ENCODE data around the gene NACC1.

The NACC1 gene

GRCh38 chr19:13116282-13117175, 1.5 kb upstream of the NACC1 start, which contains the start of gene TRMT1:
TSS of gene TRMT1 (minus strand) at chr19:13116740. CDS start at chr19:13116399, 341 bp downstream.
- H3K4me3 ChIP-seq (ENCODE audit: low read depth, low read length) = peak within 1 kb of the TSS; percentile 84
- peak; percentile 70 for DNase-seq (ENCODE audit: low read depth)

DNA sequence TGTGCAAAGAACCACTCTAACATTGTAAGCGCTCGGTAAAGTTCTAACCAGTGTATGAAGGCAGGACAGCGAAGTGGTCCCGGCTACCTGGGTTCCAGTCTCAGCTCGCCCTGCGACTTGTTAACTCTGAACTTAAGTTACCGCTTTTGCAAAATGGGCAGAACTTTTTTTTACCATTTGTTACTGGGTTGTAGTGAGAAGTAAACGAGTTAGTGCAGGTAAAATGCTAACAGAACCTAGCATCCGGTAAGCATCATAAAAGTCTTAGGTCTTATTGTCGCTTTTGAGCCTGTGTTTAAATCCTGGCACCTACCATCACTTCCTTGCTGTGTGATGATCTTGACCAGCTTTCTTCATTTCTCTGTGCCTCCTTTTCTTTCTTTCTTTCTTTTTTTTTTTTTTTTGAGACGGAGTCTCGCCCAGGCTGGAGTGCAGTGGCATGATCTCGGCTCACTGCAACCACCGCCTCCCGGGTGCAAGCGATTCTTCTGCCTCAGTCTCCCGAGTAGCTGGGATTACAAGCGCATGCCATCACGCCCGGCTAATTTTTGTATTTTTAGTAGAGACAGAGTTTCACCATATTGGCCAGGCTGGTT, 790 bp upstream of the NACC1 start:
- DNase-seq (ENCODE audit: low read depth) = no peak
- H3K4me3 ChIP-seq (ENCODE audit: low read depth, low read length) = peak overlapping the region; percentile 84

- peak overlapping the region; percentile 96 for H3K4me3 ChIP-seq (ENCODE audit: low read depth, low read length)
- DNase-seq (ENCODE audit: low read depth) = no peak
Observed at GRCh38 chr19:13118424-13119193, 545 bp downstream of the NACC1 start.

- DNase-seq (ENCODE audit: low read depth) = no peak
- H3K4me3 ChIP-seq (ENCODE audit: low read depth, low read length) = peak overlapping the region; percentile 96
Observed at GRCh38 chr19:13119627-13120026, 1.6 kb downstream of the NACC1 start.

- peak overlapping the region; percentile 96 for H3K4me3 ChIP-seq (ENCODE audit: low read depth, low read length)
- DNase-seq (ENCODE audit: low read depth) = no peak
Observed at GRCh38 chr19:13120031-13120430, 2.0 kb downstream of the NACC1 start.

DNA sequence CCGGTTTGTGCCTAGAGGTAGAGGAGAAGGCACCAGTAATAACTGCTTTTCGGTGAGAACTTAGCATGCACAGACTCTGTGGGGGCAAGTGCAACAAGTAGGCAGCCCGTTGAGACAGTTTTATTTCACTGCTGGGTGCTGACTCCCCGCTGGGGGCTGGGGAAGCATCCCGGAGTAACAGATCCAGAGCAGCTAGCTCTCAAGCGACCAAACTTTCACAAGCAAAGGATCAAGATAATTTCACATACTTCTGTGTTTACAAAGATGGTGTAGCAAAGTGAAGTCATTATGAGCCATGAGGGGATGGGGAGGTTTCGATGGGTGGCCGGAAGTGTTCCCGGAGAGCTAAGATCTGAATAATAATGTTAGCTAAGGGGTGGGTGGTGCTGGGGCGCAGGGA, 2.8 kb downstream of the NACC1 start:
- H3K4me3 ChIP-seq (ENCODE audit: low read depth, low read length) = no peak overlapping the region
- DNase-seq (ENCODE audit: low read depth) = no peak

GRCh38 chr19:13121551-13122274, 3.6 kb downstream of the NACC1 start:
- DNase-seq (ENCODE audit: low read depth) = no peak
- H3K4me3 ChIP-seq (ENCODE audit: low read depth, low read length) = no peak overlapping the region

GRCh38 chr19:13122275-13122878, 4.3 kb downstream of the NACC1 start:
- DNase-seq (ENCODE audit: low read depth) = no peak

GRCh38 chr19:13122980-13123957, 5.2 kb downstream of the NACC1 start:
- no peak for DNase-seq (ENCODE audit: low read depth)
- no peak overlapping the region for H3K4me3 ChIP-seq (ENCODE audit: low read depth, low read length)

More at GRCh38 chr19:13122275-13122878, 4.3 kb downstream of the NACC1 start:
- no peak overlapping the region for H3K4me3 ChIP-seq (ENCODE audit: low read depth, low read length)

DNA sequence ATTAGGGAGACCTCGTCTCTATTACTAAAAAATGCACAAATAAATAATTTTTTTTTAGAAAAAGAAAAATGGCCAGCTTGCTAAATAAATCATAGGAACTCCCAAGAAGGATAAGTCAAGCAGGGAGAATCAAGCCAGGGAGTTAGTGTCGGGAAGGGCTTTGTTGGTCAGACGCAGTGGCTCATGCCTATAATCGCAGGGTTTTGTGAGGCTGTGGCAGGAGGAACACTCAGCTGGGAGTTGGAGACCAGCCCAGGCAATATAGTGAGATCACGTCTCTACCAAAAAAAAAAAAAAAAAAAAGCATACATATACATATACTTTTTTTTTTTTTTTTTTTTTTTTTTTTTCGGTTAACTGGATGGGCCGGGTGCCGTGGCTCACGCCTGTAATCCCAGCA, 9.0 kb downstream of the NACC1 start:
- H3K4me3 ChIP-seq (ENCODE audit: low read depth, low read length) = no peak overlapping the region
- DNase-seq (ENCODE audit: low read depth) = no peak

DNA sequence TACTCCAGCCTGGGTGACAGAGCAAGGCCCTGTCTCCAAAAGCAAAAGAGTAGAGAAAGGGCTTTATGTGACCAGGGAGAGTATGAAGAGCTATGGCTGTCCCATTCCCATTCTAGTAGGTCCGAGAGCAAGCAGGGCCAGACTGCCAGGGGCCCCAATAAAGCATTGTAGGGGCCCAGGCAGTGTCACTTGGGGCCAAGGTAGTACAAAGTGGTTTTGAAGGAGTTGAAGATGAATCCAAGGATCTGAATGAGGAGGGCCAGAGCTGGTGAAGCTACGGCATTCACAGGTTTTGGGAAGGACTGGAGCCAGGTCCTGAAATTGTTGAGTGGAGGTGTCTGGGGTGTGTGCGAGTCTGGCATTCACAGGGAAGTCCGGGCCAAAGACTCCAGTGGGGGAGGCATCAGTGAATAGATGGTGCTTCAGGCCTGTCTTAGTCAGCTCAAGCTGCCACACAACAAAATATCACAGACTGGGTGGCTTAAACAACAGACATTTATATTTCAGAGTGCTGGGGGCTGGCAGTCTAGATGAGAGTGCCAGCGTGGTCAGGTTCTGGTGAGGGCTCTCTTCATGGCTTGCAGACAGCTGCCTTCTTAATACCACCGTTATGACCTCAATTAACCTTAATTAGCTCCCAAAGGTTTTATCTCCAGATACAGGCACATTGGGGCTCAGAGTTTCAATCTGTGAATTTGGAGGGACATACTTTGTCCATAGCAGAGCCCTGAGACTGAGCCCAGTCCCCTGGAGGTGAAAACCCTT, 9.9 kb downstream of the NACC1 start:
- no peak for DNase-seq (ENCODE audit: low read depth)
- no peak overlapping the region for H3K4me3 ChIP-seq (ENCODE audit: low read depth, low read length)

DNA sequence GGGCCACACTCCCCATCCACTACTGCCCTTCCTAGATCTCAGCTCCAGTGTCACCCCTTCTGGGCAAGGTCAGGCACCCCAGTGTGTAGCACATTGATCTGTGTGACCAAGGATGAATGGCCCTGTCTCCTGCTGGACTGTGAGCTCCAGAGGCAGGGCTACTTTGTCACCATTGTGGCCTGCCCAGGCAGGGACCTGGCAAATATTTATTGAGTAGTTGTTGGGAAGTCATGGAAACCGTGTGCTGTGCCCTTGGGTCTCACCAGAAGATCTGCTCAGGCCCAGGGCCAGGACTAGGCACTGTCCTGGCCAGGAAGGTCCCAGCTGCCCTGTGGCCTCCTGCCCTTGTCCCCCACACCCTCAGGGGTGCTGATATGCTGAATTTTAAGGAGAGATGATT, 10.5 kb downstream of the NACC1 start:
- H3K4me3 ChIP-seq (ENCODE audit: low read depth, low read length) = no peak overlapping the region
- DNase-seq (ENCODE audit: low read depth) = no peak

GRCh38 chr19:13129384-13129783, 11.3 kb downstream of the NACC1 start:
- H3K4me3 ChIP-seq (ENCODE audit: low read depth, low read length) = no peak overlapping the region
- DNase-seq (ENCODE audit: low read depth) = no peak

- no peak for DNase-seq (ENCODE audit: low read depth)
- H3K4me3 ChIP-seq (ENCODE audit: low read depth, low read length) = no peak overlapping the region
Observed at GRCh38 chr19:13130886-13131490, 12.9 kb downstream of the NACC1 start.

DNA sequence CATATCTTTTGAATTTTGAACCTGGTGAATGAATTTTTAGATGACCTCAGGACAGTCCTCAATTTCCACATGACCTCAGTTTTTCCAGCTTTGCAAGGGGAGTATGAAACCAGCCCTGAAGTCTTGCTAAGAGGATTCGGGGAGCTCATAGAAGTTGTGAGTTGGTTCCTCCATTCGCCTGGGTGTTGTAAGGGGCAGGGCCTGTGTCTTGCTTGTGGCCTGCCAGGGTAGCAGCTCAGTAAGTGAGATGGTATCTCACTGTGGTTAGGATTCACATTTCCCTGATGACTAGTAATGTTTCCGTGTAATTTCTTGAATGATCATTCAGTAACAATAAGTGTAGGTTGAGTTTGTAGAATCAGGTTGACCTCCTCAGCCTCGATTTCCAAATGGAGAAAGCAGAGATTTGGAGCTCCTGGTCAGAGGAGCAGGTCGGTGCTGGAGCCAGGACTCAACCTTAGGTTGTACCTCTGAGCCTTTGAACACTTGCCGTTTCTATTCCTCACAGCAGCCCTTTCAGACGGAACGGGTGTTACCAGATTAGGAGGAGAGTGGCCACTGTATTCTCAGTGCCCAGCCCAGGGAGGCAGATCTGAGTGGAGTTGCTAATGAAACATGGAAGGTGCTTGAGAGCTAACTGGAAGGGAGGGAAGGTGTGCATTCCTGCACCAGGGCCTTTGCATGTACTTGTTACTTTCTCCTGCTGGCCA, 14.6 kb downstream of the NACC1 start:
- no peak for DNase-seq (ENCODE audit: low read depth)
- H3K4me3 ChIP-seq (ENCODE audit: low read depth, low read length) = no peak overlapping the region

DNA sequence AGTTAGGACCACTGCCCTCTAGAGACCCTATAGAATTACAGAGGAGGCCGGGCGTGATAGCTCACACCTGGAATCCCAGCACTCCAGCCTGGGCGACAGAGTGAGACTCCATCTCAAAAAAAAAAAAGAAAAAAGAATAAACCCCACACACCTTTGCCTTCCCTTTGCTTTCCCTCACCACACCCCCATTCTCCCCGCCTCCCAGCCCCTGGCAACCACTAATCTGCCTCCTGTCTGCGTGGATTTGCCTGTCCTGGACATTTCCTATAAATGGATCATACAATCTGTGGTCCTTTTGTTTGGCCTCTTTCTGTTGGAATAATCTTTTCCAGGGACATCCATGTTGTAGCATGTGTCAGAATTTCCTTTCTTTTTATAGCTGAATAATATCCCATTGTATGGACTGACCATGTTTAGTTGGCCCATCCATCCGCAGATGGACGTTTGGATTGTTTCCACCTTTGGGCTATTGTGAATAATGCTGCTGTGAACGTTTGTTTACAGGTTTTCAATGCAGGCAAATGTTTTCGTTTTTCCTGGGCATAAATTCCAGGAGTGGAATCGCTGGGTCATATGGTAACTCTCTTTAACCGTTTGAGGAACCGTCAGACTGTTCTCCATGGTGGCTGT, 15.3 kb downstream of the NACC1 start:
- DNase-seq (ENCODE audit: low read depth) = no peak

More for the DNA sequence above, 15.3 kb downstream of the NACC1 start:
- H3K4me3 ChIP-seq (ENCODE audit: low read depth, low read length) = no peak overlapping the region

Measured in skeletal muscle cell (primary cell).